GM12891 (cell line): ENCODE data around the gene PCDH19.

ENCODE experiments used
- POLR2A ChIP-seq: IDR thresholded peaks from 2 replicates; pipeline ENCODE4 v1.6.1; 2011; ENCODE audit warnings: low read depth, low read length, control low read depth
- POLR2AphosphoS5 ChIP-seq: IDR thresholded peaks from 2 replicates; pipeline ENCODE4 v1.6.1; 2011; ENCODE audit warnings: low read depth, low read length, control low read depth
- POU2F2 ChIP-seq: IDR thresholded peaks from 2 replicates; pipeline ENCODE4 v1.6.1; 2011; ENCODE audit warnings: low read depth, mild to moderate bottlenecking, control low read depth, low read length, moderate library complexity

- TF ChIP-seq POLR2A, result no peak
- no peak for TF ChIP-seq POU2F2
- TF ChIP-seq POLR2AphosphoS5, result no peak
Measured at GRCh38 chrX:100435726-100436125, 25.7 kb upstream of the PCDH19 start.
